ENCODE results near the gene SCIMP. TPM values are rescaled to one million over a fixed set of nuclear protein-coding genes. Genes with fewer than 3 reads are reported as not detected.

Gene SCIMP
- polyA plus RNA-seq, 2 of the 4 experiments (the other 2 are of a cell fraction), result not detected

- no peak for ATAC-seq
- peak; percentile 74 for FAIRE-seq
- Histone ChIP-seq H3K4me1 (no peaks in the 10 kb centered on the region), H3K27ac (no peak overlapping the region), H3K4me3 (no peak overlapping the region), H3K9me3 (0 out of 3 replicates have a peak, but pooled peaks cover 6% of the 10 kb centered on the region), H3K4me2 (no peak overlapping the region)
- TF ChIP-seq KDM5A (IDR thresholded peaks at IDR 0.05) (no peak), HES2 (IDR thresholded peaks at IDR 0.05) (no peak), RCOR1 (IDR thresholded peaks at IDR 0.05; ENCODE audit: low read depth, low read length) (no peak), RFX5 (IDR thresholded peaks at IDR 0.05) (no peak), NR3C1 (IDR thresholded peaks at IDR 0.05) (no peak), ELK1 (IDR thresholded peaks at IDR 0.05; ENCODE audit: low read depth, low read length) (no peak), PHF8 (IDR thresholded peaks at IDR 0.05; ENCODE audit: borderline replicate concordance, low read depth) (no peak), FOXS1 (CRISPR knock-in tag; IDR thresholded peaks at IDR 0.05) (no peak), GATA3 (IDR thresholded peaks at IDR 0.05; ENCODE audit: borderline replicate concordance) (no peak), BHLHE40 (IDR thresholded peaks at IDR 0.05; ENCODE audit: low read depth, low read length) (no peak), POLR2A (IDR thresholded peaks at IDR 0.05; ENCODE audit: low read length) (no peak), EHF (CRISPR knock-in tag; IDR thresholded peaks at IDR 0.05) (no peak), CHD4 (IDR thresholded peaks at IDR 0.05; ENCODE audit: borderline replicate concordance) (no peak), USF2 (IDR thresholded peaks at IDR 0.05) (no peak), HEYL (CRISPR knock-in tag; IDR thresholded peaks at IDR 0.05) (no peak)
- 23% methylated on average over 2 of the region's 2 CpGs for WGBS (ENCODE audit: missing lambda C conversion rate)
- no peak for DNase-seq (ENCODE audit: low read depth in 1 of 2, low spot score in 1 of 2)
- CTCF ChIA-PET, result interaction anchor here (1.0 to 4.3 kb wide), 3 partner anchors 13 to 177 kb away, joined by 3 to 21 read pairs (median 4); partner anchors contain the start of gene C1QBP
- POLR2A ChIA-PET, result no interaction called here
Measured at GRCh38 chr17:5262416-5262991, 27.8 kb upstream of the SCIMP start.

GRCh38 chr17:5260542-5260941 lies 25.9 kb upstream of the SCIMP start:
- Histone ChIP-seq H3K4me1 (no peaks in the 10 kb centered on the region), H3K4me3 (no peak overlapping the region), H3K27ac (no peak overlapping the region), H3K9me3 (no peaks in the 10 kb centered on the region), H3K4me2 (no peak overlapping the region)
- WGBS (ENCODE audit: missing lambda C conversion rate), result 81% methylated on average over 1 of the region's 1 CpG
- ATAC-seq, result no peak
- CTCF ChIA-PET, result interaction anchor here (0.7 to 2.5 kb wide), 3 partner anchors 17 to 1471 kb away, joined by 3 to 7 read pairs (median 3); partner anchors contain the start of gene C1QBP
- DNase-seq (ENCODE audit: low read depth in 1 of 2, low spot score in 1 of 2), result no peak
- POLR2A ChIA-PET, result no interaction called here
- TF ChIP-seq JUNB (IDR thresholded peaks at IDR 0.05) (no peak), CEBPB (IDR thresholded peaks at IDR 0.05) (no peak)
- no peak for FAIRE-seq

- POLR2A ChIA-PET, result no interaction called here
- Histone ChIP-seq H3K4me2 (no peak overlapping the region), H3K27ac (no peak overlapping the region), H3K4me3 (no peak overlapping the region), H3K9me3 (no peaks in the 10 kb centered on the region), H3K4me1 (no peaks in the 10 kb centered on the region)
- ATAC-seq (no peak), FAIRE-seq (no peak), DNase-seq (ENCODE audit: low read depth in 1 of 2, low spot score in 1 of 2) (no peak)
- TF ChIP-seq EP300 (IDR thresholded peaks at IDR 0.05) (no peak), HOXA7 (CRISPR knock-in tag; IDR thresholded peaks at IDR 0.05) (no peak), HMGXB4 (CRISPR knock-in tag; IDR thresholded peaks at IDR 0.05; ENCODE audit: borderline replicate concordance) (no peak), RNF2 (IDR thresholded peaks at IDR 0.05; ENCODE audit: borderline replicate concordance, low read depth) (no peak), JUN (IDR thresholded peaks at IDR 0.05) (no peak), MAFK (IDR thresholded peaks at IDR 0.05; ENCODE audit: partially characterized antibody) (no peak), ZNF302 (CRISPR knock-in tag; IDR thresholded peaks at IDR 0.05) (no peak), CBX2 (IDR thresholded peaks at IDR 0.05; ENCODE audit: borderline replicate concordance, low read depth) (no peak)
- WGBS (ENCODE audit: missing lambda C conversion rate), result 91% methylated on average over 5 of the region's 5 CpGs
- CTCF ChIA-PET, result no interaction called here
Measured at GRCh38 chr17:5257124-5257523, 22.5 kb upstream of the SCIMP start.

Measured in A549 (cell line).